Diencephalon (tissue), 1 donor: Measurements from ENCODE around the gene KYAT1. TPM values are rescaled to one million over a fixed set of nuclear protein-coding genes. Genes with fewer than 3 reads are reported as not detected.

Experiments
- total RNA-seq: library from RNA; depleted of rRNA; stranded (reverse); fragments of >200 nt; gene quantifications from one replicate; pipeline ENCODE4 v1.2.3, GENCODE V29; 2014

Gene KYAT1
- total RNA-seq: 9.0 TPM

DNA sequence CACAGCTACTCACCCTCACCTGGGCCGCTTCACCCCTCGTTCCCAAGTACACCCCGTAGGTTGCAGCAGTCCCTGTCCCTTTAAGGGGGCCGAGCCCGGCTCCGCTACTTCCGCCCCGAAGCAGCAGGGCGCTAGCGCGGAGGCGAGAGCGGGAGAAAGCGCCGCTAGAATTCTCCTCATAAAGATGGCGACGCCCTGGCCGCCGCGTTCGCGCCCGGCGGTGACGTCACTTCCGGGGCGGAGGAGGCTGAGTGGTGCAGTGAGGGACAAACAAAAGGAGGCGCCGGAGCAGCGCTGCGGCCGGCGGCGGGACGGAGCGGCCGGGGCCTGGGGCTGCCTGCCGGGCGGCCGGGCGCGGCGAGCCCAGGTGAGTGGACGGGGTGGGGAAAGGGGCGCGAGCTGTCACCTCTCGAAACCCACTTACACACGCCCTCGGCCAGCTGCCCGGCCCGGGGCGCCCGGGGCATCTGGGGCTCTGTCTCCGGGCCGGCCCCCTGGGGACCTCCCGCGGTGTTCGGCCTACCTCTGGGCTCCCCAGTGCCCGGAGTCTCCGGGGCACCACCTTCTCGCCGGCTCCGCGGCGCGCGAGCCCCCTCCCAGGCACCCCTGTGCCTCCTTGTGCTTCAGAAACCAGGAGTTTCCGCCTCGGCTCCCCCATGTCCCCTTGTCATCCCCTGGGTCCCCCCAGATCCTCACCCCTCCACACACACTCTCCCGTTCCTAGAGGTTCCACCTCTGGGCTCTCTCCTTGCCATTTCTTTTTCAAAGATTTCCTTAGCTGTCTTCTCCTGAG is at the start of gene KYAT1, which contains the start of gene LRRC8A:
Gene KYAT1, minus strand, starts transcription at position 67 of the 793 bp plus-strand sequence. CDS start 36,545 bp downstream, outside the sequence.
Gene LRRC8A, plus strand, starts transcription at position 250 of the 793 bp plus-strand sequence. CDS start 25,032 bp downstream, outside the sequence.

DNA sequence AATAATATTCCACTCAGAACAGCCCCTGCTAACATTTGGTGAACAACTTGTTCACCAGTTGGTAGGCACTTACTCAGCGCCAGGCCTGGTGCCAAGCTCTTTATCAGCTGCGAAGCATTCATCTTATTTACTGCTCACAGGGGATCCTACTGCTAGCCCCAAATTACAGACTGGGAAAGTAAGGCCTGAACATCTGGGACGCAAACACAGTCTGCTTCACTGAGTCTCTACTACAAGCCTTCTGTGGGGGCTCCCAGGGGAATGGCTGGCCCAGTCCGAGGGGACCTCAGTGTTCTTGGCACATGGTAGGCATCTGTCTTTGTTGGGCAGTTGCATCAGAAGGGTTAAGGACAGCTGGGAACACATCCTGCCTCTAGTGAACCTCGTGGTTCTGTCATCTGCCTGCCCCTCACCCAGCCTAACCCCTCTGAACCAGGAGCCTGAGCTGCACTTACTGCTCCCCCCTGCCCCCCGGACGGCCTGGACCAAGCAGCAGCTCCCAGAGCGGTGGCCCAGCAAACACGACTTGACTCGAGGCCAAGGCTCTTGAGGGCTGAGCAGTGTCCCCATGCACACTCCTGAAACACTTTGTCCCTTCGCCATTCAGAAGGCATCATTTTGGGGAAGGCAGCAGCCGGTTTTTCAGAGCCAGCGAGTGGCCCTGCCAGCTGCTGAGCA is 38.8 kb upstream of the KYAT1 start, which contains the start of gene PHYHD1:
Gene PHYHD1, plus strand, starts transcription at position 602 of the 678 bp plus-strand sequence. CDS start 1,342 bp downstream, outside the sequence.

DNA sequence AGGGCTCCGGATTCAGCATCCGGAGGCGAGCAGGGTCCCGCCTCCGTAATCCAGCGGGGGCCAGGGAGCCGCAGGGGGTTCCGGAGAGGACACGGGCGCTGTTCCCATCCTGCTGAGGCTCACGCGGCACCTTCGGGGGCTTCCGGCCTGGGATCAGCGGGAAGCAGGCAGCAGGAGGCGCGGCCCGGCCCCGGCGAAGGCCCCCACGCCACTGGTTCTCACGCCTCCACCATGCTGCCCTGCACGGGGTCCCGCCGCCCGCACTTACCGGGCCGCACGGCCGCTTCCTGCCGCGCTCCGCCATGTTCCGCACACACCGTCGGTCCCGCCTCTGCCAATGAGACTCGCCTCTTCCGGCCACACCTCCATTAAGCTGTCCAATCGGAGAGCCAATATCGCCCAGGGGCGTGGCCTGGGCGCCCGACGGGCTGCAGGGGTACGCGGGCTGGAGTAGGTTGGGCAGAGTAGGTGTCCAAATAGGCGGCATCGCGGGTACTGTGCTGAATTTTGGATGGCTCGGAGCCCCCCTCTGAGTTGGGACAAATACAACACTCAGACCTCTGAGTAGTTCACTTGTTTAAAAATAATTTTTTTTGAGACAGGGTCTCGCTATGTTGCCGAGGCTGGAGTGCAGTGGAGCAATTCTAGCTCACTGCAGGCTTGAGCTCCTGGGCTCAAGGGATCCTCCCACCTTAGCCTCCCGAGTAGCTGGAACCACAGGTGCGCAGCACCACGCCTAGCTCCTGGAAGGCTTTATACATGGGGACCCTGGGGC is 52.1 kb downstream of the KYAT1 start, which contains the start of gene SPOUT1:
Gene SPOUT1, minus strand, starts transcription at position 318 of the 775 bp plus-strand sequence. Its CDS starts 14 bp downstream, at position 304.

DNA sequence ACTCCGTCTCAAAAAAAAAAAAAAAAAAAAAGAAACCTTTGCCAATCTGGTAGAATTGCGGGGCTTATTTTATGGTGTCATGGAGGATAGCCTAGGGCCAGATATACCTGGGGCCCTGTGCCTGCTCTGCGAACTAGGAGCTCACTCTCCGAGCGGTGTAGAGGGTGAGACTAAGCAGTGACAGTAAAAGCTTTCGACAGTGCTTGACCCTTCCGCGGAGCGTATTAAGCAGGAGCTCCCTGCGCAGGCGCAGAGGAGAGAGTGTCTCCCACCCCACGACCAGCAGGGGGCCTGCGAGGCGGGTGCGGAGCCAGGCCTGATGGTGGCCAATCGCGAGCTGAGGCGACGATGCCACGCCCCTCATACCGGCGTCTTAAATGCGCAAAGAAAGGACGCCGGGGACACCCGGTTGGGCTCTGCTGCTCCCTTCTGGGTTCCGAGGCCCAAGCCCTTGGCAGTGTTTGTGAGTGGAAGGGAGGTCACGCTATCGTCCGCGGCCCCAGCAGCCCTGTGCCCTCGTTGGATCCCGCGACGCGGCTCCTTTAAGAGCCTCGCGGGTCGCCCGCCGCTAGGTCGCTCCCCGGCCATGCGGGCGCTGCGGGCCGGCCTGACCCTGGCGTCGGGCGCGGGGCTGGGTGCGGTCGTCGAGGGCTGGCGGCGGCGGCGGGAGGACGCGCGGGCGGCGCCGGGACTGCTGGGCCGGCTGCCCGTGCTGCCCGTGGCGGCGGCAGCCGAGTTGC is 63.5 kb downstream of the KYAT1 start, which contains the start of gene ENDOG:
Gene ENDOG, plus strand, starts transcription at position 402 of the 740 bp plus-strand sequence. Its CDS starts 185 bp downstream, at position 587.

DNA sequence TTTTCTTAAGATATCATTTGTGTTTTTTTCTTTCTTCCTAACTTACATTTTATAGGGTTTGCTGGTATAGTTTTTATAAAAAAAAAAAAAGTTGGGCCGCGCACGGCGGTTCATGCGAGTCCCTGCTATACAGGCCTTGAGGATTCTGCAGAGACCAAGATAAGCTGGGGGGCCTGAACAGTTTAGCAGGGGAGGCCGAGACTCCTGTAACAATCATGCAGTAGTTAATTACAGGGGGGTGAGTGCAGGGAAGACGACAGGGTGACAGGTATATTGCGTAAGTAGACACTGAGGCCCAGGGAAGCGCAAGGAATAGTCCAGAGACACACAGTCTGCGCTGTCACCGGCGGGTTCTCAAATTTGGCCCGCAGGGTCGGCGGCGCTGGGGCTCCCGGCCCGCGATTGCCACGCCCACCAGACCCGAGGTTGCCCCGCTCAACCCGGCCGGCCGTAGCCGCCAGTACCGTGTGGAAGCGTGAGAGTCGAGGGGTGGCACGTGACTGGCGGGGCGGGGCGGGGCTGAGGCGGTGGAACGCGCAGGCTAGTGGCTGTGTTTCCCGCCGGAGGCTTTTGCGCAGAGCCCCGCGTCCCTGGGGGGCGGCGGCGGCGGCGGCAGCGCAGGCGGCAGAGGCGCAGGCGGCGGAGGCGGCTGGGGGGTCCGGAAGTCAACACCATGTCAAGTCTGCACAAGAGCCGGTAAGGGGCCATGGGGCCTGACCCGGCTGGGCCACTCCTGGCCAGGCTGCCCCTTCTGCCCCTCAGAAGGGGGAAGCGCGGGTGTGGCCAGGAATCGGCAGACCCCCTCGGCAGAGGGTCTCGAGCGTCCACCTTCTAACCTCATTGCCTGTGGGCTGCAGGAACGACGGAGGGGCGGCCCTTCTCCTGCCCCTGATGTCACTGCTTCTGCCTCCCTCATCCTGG is 94.8 kb downstream of the KYAT1 start, which contains the start of gene TBC1D13:
Gene TBC1D13, plus strand, starts transcription at position 573 of the 921 bp plus-strand sequence. Its CDS starts 101 bp downstream, at position 674.

Other genes with a start within 250 kb of the KYAT1 start
- gene DYNC2I2, start 225.1 kb downstream of the KYAT1 start, total RNA-seq: 37.8 TPM
- 418 TPM for gene SET, start 192.7 kb downstream of the KYAT1 start, total RNA-seq
- 0.92 TPM for gene PKN3, start 179.4 kb downstream of the KYAT1 start, total RNA-seq
- gene ZDHHC12, start 157.8 kb downstream of the KYAT1 start, total RNA-seq: 4.4 TPM
- gene ZER1, start 110.0 kb downstream of the KYAT1 start, total RNA-seq: 34.8 TPM
- 13.1 TPM for gene TBC1D13, start 94.7 kb downstream of the KYAT1 start, total RNA-seq
- 19.8 TPM for gene ENDOG, start 63.5 kb downstream of the KYAT1 start, total RNA-seq
- gene SPOUT1, start 52.2 kb downstream of the KYAT1 start, total RNA-seq: 20.5 TPM
- 30.9 TPM for gene LRRC8A, start 183 bp upstream of the KYAT1 start, total RNA-seq
- 2.1 TPM for gene PHYHD1, start 39.0 kb upstream of the KYAT1 start, total RNA-seq
- 20.5 TPM for gene DOLK, start 65.7 kb upstream of the KYAT1 start, total RNA-seq
- gene NUP188, start 65.7 kb upstream of the KYAT1 start, total RNA-seq: 33.4 TPM
- gene SH3GLB2, start 146.4 kb upstream of the KYAT1 start, total RNA-seq: 66.4 TPM
- 23.8 TPM for gene MIGA2, start 154.7 kb upstream of the KYAT1 start, total RNA-seq
- gene DOLPP1, start 199.2 kb upstream of the KYAT1 start, total RNA-seq: 20.8 TPM
- gene CRAT, start 228.8 kb upstream of the KYAT1 start, total RNA-seq: 31.1 TPM
- gene PTPA, start 229.5 kb upstream of the KYAT1 start, total RNA-seq: 67.6 TPM